HUES6 (cell line): ENCODE measurements around the gene APOBEC3B.

ENCODE experiments used
- H3K27ac ChIP-seq: 2 replicates; pipeline ENCODE4 v1.7.0; 2013; ENCODE audit warnings: low read depth, mild to moderate bottlenecking, low read length, inconsistent platforms
- H3K27me3 ChIP-seq: 2 replicates; pipeline ENCODE4 v1.6.1; 2013; ENCODE audit warnings: low read length; ENCODE audit not compliant: control insufficient read depth, insufficient read depth
- H3K36me3 ChIP-seq: 2 replicates; pipeline ENCODE4 v1.6.1; 2013; ENCODE audit warnings: low read length; ENCODE audit not compliant: control insufficient read depth, insufficient read depth
- H3K4me1 ChIP-seq: 2 replicates; pipeline ENCODE4 v1.6.1; 2013; ENCODE audit warnings: low read length; ENCODE audit not compliant: control insufficient read depth, insufficient read depth
- H3K4me3 ChIP-seq: 2 replicates; pipeline ENCODE4 v1.5.1; 2013; ENCODE audit warnings: low read depth, low read length
- H3K9ac ChIP-seq: one replicate; pipeline ENCODE4 v1.6.1; 2013; ENCODE audit warnings: mild to moderate bottlenecking, low read length
- H3K9me3 ChIP-seq: 2 replicates; pipeline ENCODE4 v1.6.1; 2013; ENCODE audit warnings: low read depth, low read length; ENCODE audit not compliant: control insufficient read depth, insufficient read depth

The APOBEC3B gene

GRCh38 chr22:38952281-38952993, 29.7 kb upstream of the APOBEC3B start:
- Histone ChIP-seq H3K27ac (no peak overlapping the region), H3K9me3 (no peaks in the 10 kb centered on the region), H3K27me3 (peaks cover 3% of the 10 kb centered on the region; the same call in 1 of the 2 replicates), H3K4me3 (no peak overlapping the region), H3K4me1 (no peaks in the 10 kb centered on the region; the same call in 1 of the 2 replicates), H3K36me3 (no peaks in the 10 kb centered on the region), H3K9ac (no peak overlapping the region)

GRCh38 chr22:38953091-38953490, 29.1 kb upstream of the APOBEC3B start:
- no peaks in the 10 kb centered on the region for H3K4me1 ChIP-seq
- no peaks in the 10 kb centered on the region for H3K36me3 ChIP-seq
- H3K27ac ChIP-seq, result no peak overlapping the region
- H3K9ac ChIP-seq, result no peak overlapping the region
- H3K27me3 ChIP-seq, result peaks cover under 1% of the 10 kb centered on the region; the same call in 1 of the 2 replicates
- H3K4me3 ChIP-seq, result no peak overlapping the region
- no peaks in the 10 kb centered on the region for H3K9me3 ChIP-seq

- no peak overlapping the region for H3K9ac ChIP-seq
- H3K9me3 ChIP-seq, result no peaks in the 10 kb centered on the region
- no peak overlapping the region for H3K4me3 ChIP-seq
- H3K27me3 ChIP-seq, result peaks cover under 1% of the 10 kb centered on the region; the same call in 1 of the 2 replicates
- no peaks in the 10 kb centered on the region for H3K4me1 ChIP-seq
- no peaks in the 10 kb centered on the region for H3K36me3 ChIP-seq
- no peak overlapping the region for H3K27ac ChIP-seq
Measured at GRCh38 chr22:38953577-38954413, 28.4 kb upstream of the APOBEC3B start.

GRCh38 chr22:38954414-38955043, 27.6 kb upstream of the APOBEC3B start:
- H3K4me1 ChIP-seq, result no peaks in the 10 kb centered on the region
- H3K9me3 ChIP-seq, result no peaks in the 10 kb centered on the region
- H3K36me3 ChIP-seq, result no peaks in the 10 kb centered on the region
- no peak overlapping the region for H3K27ac ChIP-seq
- H3K9ac ChIP-seq, result no peak overlapping the region
- no peak overlapping the region for H3K4me3 ChIP-seq
- H3K27me3 ChIP-seq, result peaks cover 4% of the 10 kb centered on the region; the same call in 1 of the 2 replicates

- H3K36me3 ChIP-seq, result no peaks in the 10 kb centered on the region
- H3K4me3 ChIP-seq, result no peak overlapping the region
- H3K27me3 ChIP-seq, result peaks cover 4% of the 10 kb centered on the region; the same call in 1 of the 2 replicates
- H3K9ac ChIP-seq, result no peak overlapping the region
- H3K9me3 ChIP-seq, result no peaks in the 10 kb centered on the region
- no peaks in the 10 kb centered on the region for H3K4me1 ChIP-seq
- H3K27ac ChIP-seq, result no peak overlapping the region
Measured at GRCh38 chr22:38955250-38955905, 26.8 kb upstream of the APOBEC3B start.

GRCh38 chr22:38955926-38956325, 26.2 kb upstream of the APOBEC3B start:
- no peaks in the 10 kb centered on the region for H3K36me3 ChIP-seq
- no peak overlapping the region for H3K4me3 ChIP-seq
- H3K27me3 ChIP-seq, result peaks cover 4% of the 10 kb centered on the region; the same call in 1 of the 2 replicates
- no peaks in the 10 kb centered on the region for H3K9me3 ChIP-seq
- H3K9ac ChIP-seq, result no peak overlapping the region
- no peak overlapping the region for H3K27ac ChIP-seq
- H3K4me1 ChIP-seq, result no peaks in the 10 kb centered on the region

- no peak overlapping the region for H3K9ac ChIP-seq
- H3K36me3 ChIP-seq, result no peaks in the 10 kb centered on the region
- peaks cover 4% of the 10 kb centered on the region; the same call in 1 of the 2 replicates for H3K27me3 ChIP-seq
- no peak overlapping the region for H3K27ac ChIP-seq
- H3K4me1 ChIP-seq, result no peaks in the 10 kb centered on the region
- H3K4me3 ChIP-seq, result no peak overlapping the region
- no peaks in the 10 kb centered on the region for H3K9me3 ChIP-seq
Measured at GRCh38 chr22:38956551-38956950, 25.6 kb upstream of the APOBEC3B start.

- Histone ChIP-seq H3K27me3 (peaks cover 4% of the 10 kb centered on the region; the same call in 1 of the 2 replicates), H3K27ac (no peak within 1 kb of the TSS), H3K4me3 (no peak within 1 kb of the TSS), H3K4me1 (no peaks in the 10 kb centered on the region), H3K9me3 (no peaks in the 10 kb centered on the region), H3K36me3 (no peaks in the 10 kb centered on the region), H3K9ac (no peak within 1 kb of the TSS)
Measured at GRCh38 chr22:38957046-38957770, 24.9 kb upstream of the APOBEC3B start, which contains the start of gene APOBEC3A. Gene APOBEC3A, plus strand, starts transcription at chr22:38957609. Its CDS starts 83 bp downstream, at chr22:38957692.

- Histone ChIP-seq H3K4me3 (no peak overlapping the region), H3K27ac (no peak overlapping the region), H3K27me3 (peaks cover 4% of the 10 kb centered on the region; the same call in 1 of the 2 replicates), H3K9ac (no peak overlapping the region), H3K36me3 (no peaks in the 10 kb centered on the region), H3K9me3 (no peaks in the 10 kb centered on the region), H3K4me1 (no peaks in the 10 kb centered on the region; the same call in 1 of the 2 replicates)
Measured at GRCh38 chr22:38957808-38958650, 24.1 kb upstream of the APOBEC3B start.
